Hair follicular keratinocyte (primary cell): ENCODE data around the gene XPO5. TPM values are rescaled to one million over a fixed set of nuclear protein-coding genes. Genes with fewer than 3 reads are reported as not detected.

ENCODE experiments used
- total RNA-seq: library from RNA; depleted of rRNA; stranded (reverse); fragments of >200 nt; gene quantifications from 2 replicates; pipeline ENCODE4 v1.2.3, GENCODE V29; 2015

Gene XPO5
- 29.0 and 30.2 TPM in 2 replicates for total RNA-seq

GRCh38 chr6:43575772-43576551 is at the start of gene XPO5, which contains the start of gene POLH:
XPO5 (minus strand) TSS chr6:43576038; CDS start chr6:43575864, 174 bp downstream.
POLH (plus strand) TSS chr6:43576185; CDS start chr6:43582320, 6,135 bp downstream.

GRCh38 chr6:43516697-43517504 is 58.9 kb downstream of the XPO5 start, which contains the start of the genes POLR1C and YIPF3:
POLR1C (plus strand) TSS chr6:43517089; CDS start chr6:43517110, 21 bp downstream.
YIPF3 (minus strand) TSS chr6:43516926; CDS start chr6:43516807, 119 bp downstream.

GRCh38 chr6:43509984-43510826 is 65.6 kb downstream of the XPO5 start, which contains the start of gene LRRC73:
LRRC73 (minus strand) TSS chr6:43510346; CDS start chr6:43509785, 561 bp downstream.

GRCh38 chr6:43477235-43478007 is 98.4 kb downstream of the XPO5 start, which contains the start of gene TJAP1:
TJAP1 (plus strand) TSS chr6:43477570; CDS start chr6:43499002, 21,432 bp downstream.

Other genes with a start within 250 kb of the XPO5 start
- 7.3 and 7.7 TPM in 2 replicates for gene ZNF318, start 206.4 kb downstream of the XPO5 start, total RNA-seq
- gene ABCC10, start 148.5 kb downstream of the XPO5 start, total RNA-seq: 18.0 and 19.7 TPM in 2 replicates
- 36.1 and 47.8 TPM in 2 replicates for gene DLK2, start 120.5 kb downstream of the XPO5 start, total RNA-seq
- 21.9 and 29.0 TPM in 2 replicates for gene TJAP1, start 98.5 kb downstream of the XPO5 start, total RNA-seq
- gene LRRC73, start 65.7 kb downstream of the XPO5 start, total RNA-seq: 0.16 and 0.27 TPM in 2 replicates
- 81.4 and 82.4 TPM in 2 replicates for gene YIPF3, start 59.1 kb downstream of the XPO5 start, total RNA-seq
- gene POLR1C, start 58.9 kb downstream of the XPO5 start, total RNA-seq: 31.3 and 46.5 TPM in 2 replicates
- 25.1 and 26.1 TPM in 2 replicates for gene POLH, start 147 bp upstream of the XPO5 start, total RNA-seq
- gene GTPBP2, start 53.2 kb upstream of the XPO5 start, total RNA-seq: 34.1 and 60.1 TPM in 2 replicates
- 26.0 and 33.0 TPM in 2 replicates for gene MAD2L1BP, start 59.8 kb upstream of the XPO5 start, total RNA-seq
- not detected in 2 replicates for gene RSPH9, start 69.0 kb upstream of the XPO5 start, total RNA-seq
- 55.4 and 62.5 TPM in 2 replicates for gene MRPS18A, start 111.8 kb upstream of the XPO5 start, total RNA-seq
- gene VEGFA, start 194.2 kb upstream of the XPO5 start, total RNA-seq: 89.3 and 185 TPM in 2 replicates